ENCODE measurements around the gene KRTAP10-7. TPM values are rescaled to one million over a fixed set of nuclear protein-coding genes. Genes with fewer than 3 reads are reported as not detected.

Gene KRTAP10-7
- total RNA-seq, 3 donors from 2014 or later (not counting 1 experiment from before 2014, with no cell fraction given) = not detected

DNA sequence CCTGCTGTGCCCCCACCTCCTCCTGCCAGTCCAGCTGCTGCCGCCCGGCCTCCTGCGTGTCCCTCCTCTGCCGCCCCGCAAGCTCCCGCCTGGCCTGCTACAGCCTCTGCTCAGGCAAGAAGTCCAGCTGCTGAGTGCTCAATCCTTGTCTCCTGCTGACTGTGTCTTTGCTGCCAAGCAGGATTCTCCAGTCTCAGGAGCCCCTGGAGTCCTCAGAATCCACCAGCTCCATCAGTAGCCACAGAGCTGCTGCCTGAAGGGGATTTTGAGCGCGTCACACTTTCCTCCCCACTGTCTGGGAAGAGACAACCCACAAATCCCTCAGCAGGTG, 46.8 kb downstream of the KRTAP10-7 start:
- H3K36me3 ChIP-seq (ENCODE audit: control insufficient read depth, insufficient read depth, low read length) = no peaks in the 10 kb centered on the region
- no peak for ATAC-seq
- WGBS (ENCODE audit: insufficient coverage) = 72% methylated on average over 8 of the region's 8 CpGs
- peaks cover 4 to 10% of the 10 kb centered on the region in 2 donors for H3K9me3 Mint-ChIP-seq
- peaks cover 13% of the 10 kb centered on the region for H3K9me3 ChIP-seq (ENCODE audit: control insufficient read depth, insufficient read depth, low read length)
- H3K27ac ChIP-seq (ENCODE audit: low read length) = no peak overlapping the region
- peaks cover 5 to 9% of the 10 kb centered on the region in 2 donors for H3K27me3 Mint-ChIP-seq (ENCODE audit: low read depth in 2 of 2)
- no peak overlapping the region for H3K4me3 ChIP-seq (ENCODE audit: low read length)
- no peak overlapping the region for H3K4me3 Mint-ChIP-seq
- intact Hi-C loops (cut with micrococcal nuclease) = no loop called here
- H3K27me3 ChIP-seq (ENCODE audit: control insufficient read depth, insufficient read depth, low read length) = peaks cover 2% of the 10 kb centered on the region
- peaks cover 6% of the 10 kb centered on the region for H3K4me1 ChIP-seq (ENCODE audit: control insufficient read depth, insufficient read depth, low read length)
- H3K4me1 Mint-ChIP-seq = peaks cover 0 to 13% of the 10 kb centered on the region in 2 donors
- TF ChIP-seq, protein P1, sequence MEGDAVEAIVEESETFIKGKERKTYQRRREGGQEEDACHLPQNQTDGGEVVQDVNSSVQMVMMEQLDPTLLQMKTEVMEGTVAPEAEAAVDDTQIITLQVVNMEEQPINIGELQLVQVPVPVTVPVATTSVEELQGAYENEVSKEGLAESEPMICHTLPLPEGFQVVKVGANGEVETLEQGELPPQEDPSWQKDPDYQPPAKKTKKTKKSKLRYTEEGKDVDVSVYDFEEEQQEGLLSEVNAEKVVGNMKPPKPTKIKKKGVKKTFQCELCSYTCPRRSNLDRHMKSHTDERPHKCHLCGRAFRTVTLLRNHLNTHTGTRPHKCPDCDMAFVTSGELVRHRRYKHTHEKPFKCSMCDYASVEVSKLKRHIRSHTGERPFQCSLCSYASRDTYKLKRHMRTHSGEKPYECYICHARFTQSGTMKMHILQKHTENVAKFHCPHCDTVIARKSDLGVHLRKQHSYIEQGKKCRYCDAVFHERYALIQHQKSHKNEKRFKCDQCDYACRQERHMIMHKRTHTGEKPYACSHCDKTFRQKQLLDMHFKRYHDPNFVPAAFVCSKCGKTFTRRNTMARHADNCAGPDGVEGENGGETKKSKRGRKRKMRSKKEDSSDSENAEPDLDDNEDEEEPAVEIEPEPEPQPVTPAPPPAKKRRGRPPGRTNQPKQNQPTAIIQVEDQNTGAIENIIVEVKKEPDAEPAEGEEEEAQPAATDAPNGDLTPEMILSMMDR (IDR thresholded peaks at IDR 0.05) = no peak
- H3K36me3 Mint-ChIP-seq = peaks cover 11% of the 10 kb centered on the region
- DNase-seq = no peak
- H3K27ac Mint-ChIP-seq = no peak overlapping the region

- ATAC-seq = no peak
- Mint-ChIP-seq H3K4me1 (peaks cover 3 to 14% of the 10 kb centered on the region in 2 donors), H3K4me3 (no peak overlapping the region), H3K27ac (no peak overlapping the region), H3K27me3 (ENCODE audit: low read depth in 2 of 2) (peaks cover 5 to 9% of the 10 kb centered on the region in 2 donors), H3K36me3 (peaks cover 11% of the 10 kb centered on the region), H3K9me3 (peaks cover 4 to 10% of the 10 kb centered on the region in 2 donors)
- Histone ChIP-seq H3K27ac (ENCODE audit: low read length) (no peak overlapping the region), H3K36me3 (ENCODE audit: control insufficient read depth, insufficient read depth, low read length) (no peaks in the 10 kb centered on the region), H3K4me3 (ENCODE audit: low read length) (no peak overlapping the region), H3K9me3 (ENCODE audit: control insufficient read depth, insufficient read depth, low read length) (peaks cover 11% of the 10 kb centered on the region), H3K4me1 (ENCODE audit: control insufficient read depth, insufficient read depth, low read length) (peaks cover 8% of the 10 kb centered on the region), H3K27me3 (ENCODE audit: control insufficient read depth, insufficient read depth, low read length) (peaks cover 2% of the 10 kb centered on the region)
- DNase-seq = no peak
- intact Hi-C loops (cut with micrococcal nuclease) = no loop called here
- TF ChIP-seq, protein P1 (IDR thresholded peaks at IDR 0.05) = no peak
- 81% methylated on average over 33 of the region's 33 CpGs for WGBS (ENCODE audit: insufficient coverage)
These were observed 48.3 kb downstream of the KRTAP10-7 start for GRCh38 chr21:44648557-44649311.

- ATAC-seq (no peak), DNase-seq (no peak)
- no peak overlapping the region for H3K4me3 ChIP-seq (ENCODE audit: low read length)
- 93% methylated on average over 18 of the region's 18 CpGs for WGBS (ENCODE audit: insufficient coverage)
- no peak overlapping the region for H3K27ac ChIP-seq (ENCODE audit: low read length)
- intact Hi-C loops (cut with micrococcal nuclease) = no loop called here
- peaks cover 17% of the 10 kb centered on the region for H3K4me1 ChIP-seq (ENCODE audit: control insufficient read depth, insufficient read depth, low read length)
- peaks cover 4 to 5% of the 10 kb centered on the region in 2 donors for H3K9me3 Mint-ChIP-seq
- no peak overlapping the region for H3K27ac Mint-ChIP-seq
- H3K4me3 Mint-ChIP-seq = no peak overlapping the region
- TF ChIP-seq, protein P1 (IDR thresholded peaks at IDR 0.05) = no peak
- H3K36me3 Mint-ChIP-seq = peaks cover 5% of the 10 kb centered on the region
- H3K4me1 Mint-ChIP-seq = peaks cover 11 to 21% of the 10 kb centered on the region in 2 donors
- peaks cover 5 to 8% of the 10 kb centered on the region in 2 donors for H3K27me3 Mint-ChIP-seq (ENCODE audit: low read depth in 2 of 2)
- H3K36me3 ChIP-seq (ENCODE audit: control insufficient read depth, insufficient read depth, low read length) = no peaks in the 10 kb centered on the region
- H3K27me3 ChIP-seq (ENCODE audit: control insufficient read depth, insufficient read depth, low read length) = peaks cover 2% of the 10 kb centered on the region
- peaks cover 6% of the 10 kb centered on the region for H3K9me3 ChIP-seq (ENCODE audit: control insufficient read depth, insufficient read depth, low read length)
These were observed 49.2 kb downstream of the KRTAP10-7 start for GRCh38 chr21:44649521-44650100.

All from natural killer cell (primary cell).